Activated CD4-positive, alpha-beta memory T cell treated with anti-CD3 and anti-CD28 coated beads, Interleukin-2, amount 10 ng/mL, durations not matched to agents 7 days and 5 days (primary cell): ENCODE measurements around the gene TANGO6. TPM values are rescaled to one million over a fixed set of nuclear protein-coding genes. Genes with fewer than 3 reads are reported as not detected.

Source experiments
- CTCF ChIA-PET: fragments of 350-600 bp; sonication (Branson Sonifier 250); formaldehyde crosslinking; loops from one replicate; lab custom pipeline; 2021; ENCODE audit warnings: antibody characterized with exemption, inconsistent platforms; lab: Charles Lee
- POLR2A ChIA-PET: fragments of 350-600 bp; sonication (Branson Sonifier 250); formaldehyde crosslinking; loops from one replicate; lab custom pipeline; 2021; ENCODE audit warnings: antibody characterized with exemption; lab: Charles Lee
- DNase-seq: peaks from one replicate; pipeline ENCODE4 v3.0.0-alpha.2; 2020
- H3K27ac Mint-ChIP-seq: one replicate; pipeline ENCODE4 v1.8.0; 2021; ENCODE audit warnings: mild to moderate bottlenecking, mixed read lengths
- H3K27me3 Mint-ChIP-seq: one replicate; pipeline ENCODE4 v1.8.0; 2021; ENCODE audit warnings: mixed read lengths
- H3K36me3 Mint-ChIP-seq: one replicate; pipeline ENCODE4 v1.8.0; 2021; ENCODE audit warnings: low read depth, mixed read lengths
- H3K4me1 Mint-ChIP-seq: one replicate; pipeline ENCODE4 v1.8.0; 2021; ENCODE audit warnings: mixed read lengths
- H3K4me3 Mint-ChIP-seq: one replicate; pipeline ENCODE4 v1.8.0; 2021; ENCODE audit warnings: mild to moderate bottlenecking, mixed read lengths
- H3K9me3 Mint-ChIP-seq: one replicate; pipeline ENCODE4 v1.8.0; 2021; ENCODE audit warnings: mixed read lengths
- total RNA-seq, 2 experiments: library from RNA; stranded (reverse); gene quantifications; one replicate each; pipeline ENCODE4 v1.2.3, GENCODE V29; 2021

Gene TANGO6
- total RNA-seq, 2 experiments from 2014 or later = 20.7 to 22.3 TPM

DNA sequence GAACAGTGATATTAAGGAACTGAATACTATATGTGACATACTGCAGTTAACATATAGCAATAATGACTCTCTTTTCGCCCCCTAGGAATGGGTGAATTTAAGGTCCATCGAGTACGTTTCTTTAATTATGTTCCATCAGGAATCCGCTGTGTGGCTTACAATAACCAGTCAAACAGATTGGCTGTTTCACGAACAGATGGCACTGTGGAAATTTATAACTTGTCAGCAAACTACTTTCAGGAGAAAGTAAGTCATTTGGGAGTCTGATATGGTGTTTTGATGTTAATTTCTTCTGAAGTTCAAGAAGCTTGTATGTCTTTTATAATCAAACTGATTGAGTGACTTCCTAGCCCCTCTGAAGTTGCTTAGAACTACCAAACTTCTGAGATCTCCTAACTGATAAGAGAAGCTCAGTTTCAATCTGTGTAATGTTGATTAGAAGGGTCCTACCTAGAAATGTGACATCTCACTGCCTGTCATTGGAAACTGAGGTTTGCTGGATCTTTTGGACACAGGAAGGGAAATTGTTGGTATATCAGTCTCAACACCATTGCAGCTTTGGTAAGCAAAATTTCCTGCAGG is 290.1 kb downstream of the TANGO6 start:
- POLR2A ChIA-PET = interaction anchor here (0.7 to 3.0 kb wide), 20 partner anchors 8 to 604 kb away, joined by 3 to 28 read pairs (median 5); partner anchors contain the start of genes CYB5B, HAS3, SNTB2 and TANGO6
- Mint-ChIP-seq H3K9me3 (no peaks in the 10 kb centered on the region), H3K4me1 (peaks cover 57% of the 10 kb centered on the region), H3K27ac (peak overlapping the region; percentile 81), H3K27me3 (no peaks in the 10 kb centered on the region), H3K4me3 (peak overlapping the region; percentile 89), H3K36me3 (peaks cover 46% of the 10 kb centered on the region)
- no peak for DNase-seq
- CTCF ChIA-PET = interaction anchor here (0.6 to 3.5 kb wide), 10 partner anchors 10 to 605 kb away, joined by 4 to 22 read pairs (median 7); no protein-coding TSS in a partner anchor

Other genes starting within 250 kb of the TANGO6 start
- under 1 TPM; 0.15 to 0.33 TPM for gene CDH3, start 198.2 kb upstream of the TANGO6 start, total RNA-seq
- gene CDH1, start 106.2 kb upstream of the TANGO6 start, total RNA-seq = under 1 TPM; 0.18 to 0.20 TPM